Neural cell (in vitro differentiated cells): ENCODE data around the gene HDGF. TPM values are rescaled to one million over a fixed set of nuclear protein-coding genes. Genes with fewer than 3 reads are reported as not detected.

ENCODE experiments used
- H2AFZ ChIP-seq: fragments of 200-600, 300-800 bp; sonication (generic), shearing (Covaris generic); 2 replicates; pipeline ENCODE4 v1.6.0; 2014; ENCODE audit warnings: low read depth, mild to moderate bottlenecking, antibody characterized with exemption, low read length, moderate library complexity
- H3F3A ChIP-seq: fragments of 200-600 bp; shearing (Covaris generic); 2 replicates; pipeline ENCODE4 v1.6.1; 2016; ENCODE audit warnings: mild to moderate bottlenecking, moderate library complexity, mixed read lengths, antibody characterized with exemption, low read length; ENCODE audit not compliant: insufficient read depth, poor library complexity, severe bottlenecking
- H3K27ac ChIP-seq: fragments of 200-600, 300-800 bp; sonication (generic), shearing (Covaris generic); 2 replicates; pipeline ENCODE4 v1.5.1; 2014; ENCODE audit warnings: mild to moderate bottlenecking, low read length, moderate library complexity
- H3K27me3 ChIP-seq: fragments of 300-800, 200-600 bp; sonication (generic), shearing (Covaris generic); 2 replicates; pipeline ENCODE4 v1.6.0; 2014; ENCODE audit warnings: mild to moderate bottlenecking, low read depth, low read length, moderate library complexity; ENCODE audit not compliant: insufficient read depth
- H3K36me3 ChIP-seq: fragments of 300-800, 200-600 bp; sonication (generic), shearing (Covaris generic); 2 replicates; pipeline ENCODE4 v1.5.1; 2014; ENCODE audit warnings: mild to moderate bottlenecking, antibody characterized with exemption, low read length, moderate library complexity; ENCODE audit not compliant: insufficient read depth
- H3K4me2 ChIP-seq: fragments of 300-800, 200-600 bp; sonication (generic), shearing (Covaris generic); 2 replicates; pipeline ENCODE4 v1.6.0; 2014; ENCODE audit warnings: mild to moderate bottlenecking, low read length
- H3K4me3 ChIP-seq: fragments of 300-800, 200-600 bp; sonication (generic), shearing (Covaris generic); 2 replicates; pipeline ENCODE4 v1.5.1; 2014; ENCODE audit warnings: mild to moderate bottlenecking, low read length, moderate library complexity
- H3K79me2 ChIP-seq: fragments of 200-600 bp; shearing (Covaris generic); replicated peaks from 2 replicates; pipeline ENCODE4 v1.6.0; 2014; ENCODE audit warnings: mild to moderate bottlenecking, low read length, moderate library complexity; ENCODE audit not compliant: insufficient read depth
- H3K9ac ChIP-seq: fragments of 300-800, 200-600 bp; sonication (generic), shearing (Covaris generic); 2 replicates; pipeline ENCODE4 v1.6.1; 2016; ENCODE audit warnings: mild to moderate bottlenecking, low read length, mixed read lengths
- H3K9me2 ChIP-seq: fragments of 200-600 bp; shearing (Covaris generic); 2 replicates; pipeline ENCODE4 v1.6.1; 2016; ENCODE audit warnings: mild to moderate bottlenecking, low read length, mixed read lengths; ENCODE audit not compliant: insufficient read depth
- H3K9me3 ChIP-seq: fragments of 200-600, 300-800 bp; sonication (generic), shearing (Covaris generic); 2 replicates; pipeline ENCODE4 v1.6.1; 2016; ENCODE audit warnings: mild to moderate bottlenecking, mixed run types, low read length, moderate library complexity, mixed read lengths
- H4K20me1 ChIP-seq: fragments of 200-600 bp; shearing (Covaris generic); 2 replicates; pipeline ENCODE4 v1.6.1; 2016; ENCODE audit warnings: mild to moderate bottlenecking, mixed run types; ENCODE audit not compliant: insufficient read depth
- CTCF ChIP-seq: fragments of 450-650 bp; IDR thresholded peaks from 2 replicates; pipeline ENCODE4 v1.5.1; 2014; ENCODE audit warnings: antibody characterized with exemption, mild to moderate bottlenecking, moderate library complexity; ENCODE audit not compliant: poor library complexity, severe bottlenecking
- EP300 ChIP-seq: fragments of 450-650 bp; conservative IDR thresholded peaks from 2 replicates; pipeline ENCODE4 v1.6.1; 2014; ENCODE audit warnings: antibody characterized with exemption, mild to moderate bottlenecking, moderate library complexity; ENCODE audit not compliant: poor library complexity, severe bottlenecking
- EZH2 ChIP-seq: fragments of 200-600, 300-800 bp; shearing (Covaris generic), sonication (generic); IDR thresholded peaks from 2 replicates; pipeline ENCODE4 v1.6.1; 2014; ENCODE audit warnings: antibody characterized with exemption, low read length, borderline replicate concordance, mild to moderate bottlenecking; ENCODE audit not compliant: insufficient read depth, poor library complexity, severe bottlenecking
- MXI1 ChIP-seq: fragments of 450-650 bp; conservative IDR thresholded peaks from 2 replicates; pipeline ENCODE4 v1.6.1; 2014; ENCODE audit warnings: antibody characterized with exemption, mild to moderate bottlenecking; ENCODE audit not compliant: poor library complexity, severe bottlenecking
- POLR2AphosphoS5 ChIP-seq: IDR thresholded peaks from 2 replicates; pipeline ENCODE4 v1.6.1; 2012
- RAD21 ChIP-seq: fragments of 450-650 bp; conservative IDR thresholded peaks from 2 replicates; pipeline ENCODE4 v1.6.1; 2014; ENCODE audit warnings: antibody characterized with exemption, mild to moderate bottlenecking, moderate library complexity
- REST ChIP-seq: IDR thresholded peaks from 2 replicates; pipeline ENCODE4 v1.6.1; 2012; ENCODE audit warnings: borderline replicate concordance
- SMC3 ChIP-seq: fragments of 450-650 bp; conservative IDR thresholded peaks from 2 replicates; pipeline ENCODE4 v1.6.1; 2014; ENCODE audit warnings: antibody characterized with exemption, mild to moderate bottlenecking, moderate library complexity; ENCODE audit not compliant: poor library complexity
- TAF1 ChIP-seq: IDR thresholded peaks from 2 replicates; pipeline ENCODE4 v1.6.1; 2012; ENCODE audit warnings: low read depth
- polyA plus RNA-seq: library from polyadenylated mRNA; depleted of rRNA; stranded (reverse); fragments of >200 nt; gene quantifications from 2 replicates; pipeline ENCODE4 v1.2.3, GENCODE V29; 2014

HDGF gene
- polyA plus RNA-seq, 1 donor from 2014 or later = 138 TPM

GRCh38 chr1:156727926-156728598 is 23.4 kb downstream of the HDGF start, which contains the start of gene METTL25B:
Gene METTL25B (plus strand): TSS chr1:156728469. CDS start chr1:156729105, 636 bp downstream.
- H3K79me2 ChIP-seq = peaks cover 39% of the 10 kb centered on the region
- H4K20me1 ChIP-seq = peaks cover 8% of the 10 kb centered on the region
- peak within 1 kb of the TSS; percentile 97 for H3K27ac ChIP-seq
- TF ChIP-seq RAD21 = peak; percentile 13
- TF ChIP-seq EZH2 = no peak
- no peak for TF ChIP-seq CTCF
- TF ChIP-seq SMC3 = peak; percentile 22
- TF ChIP-seq MXI1 = peak; percentile 89
- TF ChIP-seq POLR2AphosphoS5 = peak; percentile 71
- TF ChIP-seq EP300 = no peak
- TF ChIP-seq TAF1 = peak; percentile 14
- no peak for TF ChIP-seq REST
- peak within 1 kb of the TSS; percentile 96 for H3K9ac ChIP-seq
- peak within 1 kb of the TSS; percentile 98 for H3K4me2 ChIP-seq
- H3K9me2 ChIP-seq = no peaks in the 10 kb centered on the region
- H3K9me3 ChIP-seq = no peaks in the 10 kb centered on the region
- no peaks in the 10 kb centered on the region for H3K27me3 ChIP-seq
- H2AFZ ChIP-seq = peak within 1 kb of the TSS; percentile 93
- peak within 1 kb of the TSS; percentile 91 for H3K4me3 ChIP-seq
- peaks cover 7% of the 10 kb centered on the region for H3K36me3 ChIP-seq
- no peaks in the 10 kb centered on the region for H3F3A ChIP-seq

GRCh38 chr1:156727492-156727891 is 24.0 kb downstream of the HDGF start:
- H3K27ac ChIP-seq = peak overlapping the region; percentile 97

More at GRCh38 chr1:156727492-156727891, 24.0 kb downstream of the HDGF start:
- Histone ChIP-seq H3K79me2 (peaks cover 39% of the 10 kb centered on the region), H3K27me3 (no peaks in the 10 kb centered on the region), H2AFZ (no peak overlapping the region), H3K9me3 (no peaks in the 10 kb centered on the region), H3K4me2 (peak overlapping the region; percentile 98), H3K4me3 (peak overlapping the region; percentile 91), H3K9me2 (no peaks in the 10 kb centered on the region), H3F3A (no peaks in the 10 kb centered on the region), H3K9ac (peak overlapping the region; percentile 96), H3K36me3 (peaks cover 9% of the 10 kb centered on the region), H4K20me1 (peaks cover 8% of the 10 kb centered on the region)
- no peak for TF ChIP-seq REST
- no peak for TF ChIP-seq TAF1
- TF ChIP-seq MXI1 = no peak
- TF ChIP-seq RAD21 = no peak
- TF ChIP-seq POLR2AphosphoS5 = no peak
- TF ChIP-seq EZH2 = no peak
- TF ChIP-seq CTCF = no peak
- no peak for TF ChIP-seq SMC3
- TF ChIP-seq EP300 = no peak
